HCT116 (cell line): ENCODE data around the gene GFY. TPM values are rescaled to one million over a fixed set of nuclear protein-coding genes. Genes with fewer than 3 reads are reported as not detected.

Experiments used
- ATAC-seq: fragments of 200-7000 bp; cut with Tn5 transposase; 2 replicates; pipeline ENCODE4 v1.9.1; 2020; ENCODE audit warnings: mild to moderate bottlenecking, moderate library complexity
- BruUV-seq: library from RNA; stranded (reverse); fragments of 400-500 nt; replicated peaks from 2 replicates; lab custom pipeline; 2021; lab: Mats Ljungman, UMichigan
- CTCF ChIA-PET: fragments of 300-600 bp; sonication (Branson Sonifier 250); formaldehyde crosslinking; loops from one replicate; lab custom pipeline; 2021; ENCODE audit warnings: antibody characterized with exemption; lab: Charles Lee
- POLR2A ChIA-PET: fragments of 300-600, 350-600 bp; sonication (Branson Sonifier 250); formaldehyde crosslinking; loops from one replicate; lab custom pipeline; 2021; ENCODE audit warnings: antibody characterized with exemption; lab: Charles Lee
- RAD21 ChIA-PET, 2 experiments: fragments of 300-600 bp; sonication (Branson Sonifier 250); formaldehyde crosslinking; loops; one replicate each; lab custom pipeline; 2023; ENCODE audit warnings: low total read pairs in 2 of 2; ENCODE audit not compliant: uncharacterized antibody in 2 of 2, unreplicated experiment in 2 of 2, low non-redundant PET in 1 of 2; lab: Charles Lee
- DNase-seq: peaks from one replicate; pipeline ENCODE4 v3.0.0-alpha.2; 2010; ENCODE audit warnings: low read depth, low spot score
- H2AFZ ChIP-seq: fragments of 200-600 bp; shearing (Covaris generic), sonication (generic); 2 replicates; pipeline ENCODE4 v1.6.1; 2017; ENCODE audit warnings: low read depth, mixed run types, mixed read lengths, antibody characterized with exemption, low read length; ENCODE audit not compliant: poor library complexity, severe bottlenecking
- H3K27ac ChIP-seq: 2 replicates; pipeline ENCODE4 v1.5.1; 2012; ENCODE audit warnings: low read depth, low read length
- H3K27me3 ChIP-seq: fragments of 200-600 bp; sonication (generic); 2 replicates; pipeline ENCODE4 v1.6.1; 2016; ENCODE audit warnings: mixed run types, low read length, mixed read lengths; ENCODE audit not compliant: insufficient read depth
- H3K36me3 ChIP-seq, 2 experiments: fragments of 200-500 bp in 1 of 2; fragments of 200-600 bp in 1 of 2; sonication (Bioruptor generic) in 1 of 2; sonication (generic) in 1 of 2; 2 replicates each; pipeline versions ENCODE4 v1.5.1 to v1.6.1; 2014 to 2016; ENCODE audit warnings: low read length in 2 of 2, inconsistent platforms in 1 of 2, mixed read lengths in 1 of 2, mixed run types in 1 of 2; ENCODE audit not compliant: insufficient read depth in 2 of 2, control insufficient read depth in 1 of 2
- H3K4me1 ChIP-seq, 2 experiments: fragments of 200-600 bp in 1 of 2; sonication (generic) in 1 of 2; 2 replicates each; pipeline versions ENCODE4 v1.5.1 to v1.6.1; 2012 to 2017; ENCODE audit warnings: low read length in 2 of 2, inconsistent platforms in 1 of 2, mild to moderate bottlenecking in 1 of 2, mixed read lengths in 1 of 2, mixed run types in 1 of 2, moderate library complexity in 1 of 2; ENCODE audit not compliant: insufficient read depth in 2 of 2, control insufficient read depth in 1 of 2
- H3K4me2 ChIP-seq: fragments of 200-600 bp; sonication (generic); 2 replicates; pipeline ENCODE4 v1.6.1; 2017; ENCODE audit warnings: mixed run types, low read length, mixed read lengths
- H3K4me3 ChIP-seq, 2 experiments: fragments of 200-600 bp in 1 of 2; sonication (generic) in 1 of 2; replicated peaks in 1 of 2; 2 replicates each; pipeline ENCODE4 v1.5.1; 2011 to 2016; ENCODE audit warnings: low read length in 2 of 2, control low read depth in 1 of 2, low read depth in 1 of 2, mild to moderate bottlenecking in 1 of 2, mixed read lengths in 1 of 2, mixed run types in 1 of 2
- H3K79me2 ChIP-seq: fragments of 200-600 bp; sonication (generic); 2 replicates; pipeline ENCODE4 v1.6.1; 2017; ENCODE audit warnings: mild to moderate bottlenecking, mixed run types, low read length, moderate library complexity, mixed read lengths; ENCODE audit not compliant: insufficient read depth
- H3K9ac ChIP-seq: fragments of 200-600 bp; sonication (generic); 2 replicates; pipeline ENCODE4 v1.6.1; 2016; ENCODE audit warnings: low read length, mixed read lengths
- H3K9me2 ChIP-seq: fragments of 200-600 bp; sonication (generic), shearing (Covaris generic); 2 replicates; pipeline ENCODE4 v1.6.1; 2017; ENCODE audit warnings: mixed run types, mild to moderate bottlenecking, moderate library complexity; ENCODE audit not compliant: insufficient read depth
- H3K9me3 ChIP-seq, 2 experiments: fragments of 200-500 bp in 1 of 2; fragments of 200-600 bp in 1 of 2; sonication (Bioruptor generic) in 1 of 2; sonication (generic) in 1 of 2; 2 replicates each; pipeline ENCODE4 v1.6.1; 2014 to 2017; ENCODE audit warnings: low read length in 2 of 2, mixed read lengths in 2 of 2, inconsistent platforms in 1 of 2, low read depth in 1 of 2, mild to moderate bottlenecking in 1 of 2, mixed run types in 1 of 2, moderate library complexity in 1 of 2; ENCODE audit not compliant: control insufficient read depth in 1 of 2, insufficient read depth in 1 of 2
- H4K20me1 ChIP-seq: fragments of 200-600 bp; sonication (generic), shearing (Covaris generic); 2 replicates; pipeline ENCODE4 v1.6.1; 2017; ENCODE audit warnings: mixed run types, mild to moderate bottlenecking, moderate library complexity; ENCODE audit not compliant: insufficient read depth
- CBX3 ChIP-seq: IDR thresholded peaks from 2 replicates; pipeline ENCODE4 v1.6.1; 2012; ENCODE audit warnings: low read depth
- CEBPB ChIP-seq: IDR thresholded peaks from 2 replicates; pipeline ENCODE4 v1.6.1; 2012; ENCODE audit warnings: low read depth
- ELF1 ChIP-seq: IDR thresholded peaks from 2 replicates; pipeline ENCODE4 v1.6.1; 2012; ENCODE audit warnings: low read depth, borderline replicate concordance
- SRF ChIP-seq: IDR thresholded peaks from 2 replicates; pipeline ENCODE4 v1.6.1; 2012; ENCODE audit warnings: low read depth
- ZNF274 ChIP-seq: fragments of 200-500 bp; sonication (Bioruptor generic); IDR thresholded peaks from 2 replicates; pipeline ENCODE4 v1.6.1; 2014; ENCODE audit warnings: mild to moderate bottlenecking, low read depth, low read length, inconsistent platforms
- intact Hi-C: fragments of 100-400 bp; cut with micrococcal nuclease; formaldehyde crosslinking; loops from 2 replicates; pipeline ENCODE4 v1.10.0; 2022
- total RNA-seq: library from RNA; stranded (reverse); gene quantifications from one replicate; pipeline ENCODE4 v1.2.1, GENCODE V29; 2021; ENCODE audit not compliant: unreplicated experiment
- TF ChIP-seq, protein P1 (sequence below), 3 experiments: fragments of 200-600 bp in 1 of 3; sonication (generic) in 1 of 3; IDR thresholded peaks in 2 of 3; conservative IDR thresholded peaks in 1 of 3; 2 replicates each; pipeline ENCODE4 v1.5.1; 2012 to 2017; ENCODE audit warnings: low read depth in 2 of 3, low read length in 2 of 3, antibody characterized with exemption in 1 of 3, borderline replicate concordance in 1 of 3, control low read depth in 1 of 3, mild to moderate bottlenecking in 1 of 3, mixed read lengths in 1 of 3, mixed run types in 1 of 3, moderate library complexity in 1 of 3; ENCODE audit not compliant: insufficient read depth in 1 of 3
- TF ChIP-seq, protein P2 (sequence below): IDR thresholded peaks from 2 replicates; pipeline ENCODE4 v1.6.1; 2012

GFY gene
- total RNA-seq, 1 experiment from 2014 or later = 2.6 TPM

DNA sequence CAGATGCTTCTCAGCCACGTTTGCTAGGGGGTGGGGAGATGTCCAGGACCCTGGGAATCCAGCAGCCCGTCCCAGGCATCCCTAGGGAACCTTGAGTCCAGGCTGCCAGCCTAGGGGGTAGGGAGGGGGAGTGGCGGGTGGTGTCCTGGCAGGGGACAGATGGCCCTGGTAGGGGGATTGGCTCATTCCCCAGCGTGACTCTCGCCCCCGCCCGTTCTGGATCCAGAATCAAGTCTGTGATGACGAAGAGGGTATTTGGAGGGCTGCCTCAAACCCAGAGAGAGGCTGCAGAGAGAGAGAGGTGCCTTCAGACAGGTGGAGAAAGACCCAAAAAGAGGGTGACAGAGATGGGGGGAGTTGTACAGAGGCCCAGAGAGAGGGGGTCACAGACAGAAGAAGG lies 12.0 kb downstream of the GFY start (continued):
- TF ChIP-seq, protein P1, sequence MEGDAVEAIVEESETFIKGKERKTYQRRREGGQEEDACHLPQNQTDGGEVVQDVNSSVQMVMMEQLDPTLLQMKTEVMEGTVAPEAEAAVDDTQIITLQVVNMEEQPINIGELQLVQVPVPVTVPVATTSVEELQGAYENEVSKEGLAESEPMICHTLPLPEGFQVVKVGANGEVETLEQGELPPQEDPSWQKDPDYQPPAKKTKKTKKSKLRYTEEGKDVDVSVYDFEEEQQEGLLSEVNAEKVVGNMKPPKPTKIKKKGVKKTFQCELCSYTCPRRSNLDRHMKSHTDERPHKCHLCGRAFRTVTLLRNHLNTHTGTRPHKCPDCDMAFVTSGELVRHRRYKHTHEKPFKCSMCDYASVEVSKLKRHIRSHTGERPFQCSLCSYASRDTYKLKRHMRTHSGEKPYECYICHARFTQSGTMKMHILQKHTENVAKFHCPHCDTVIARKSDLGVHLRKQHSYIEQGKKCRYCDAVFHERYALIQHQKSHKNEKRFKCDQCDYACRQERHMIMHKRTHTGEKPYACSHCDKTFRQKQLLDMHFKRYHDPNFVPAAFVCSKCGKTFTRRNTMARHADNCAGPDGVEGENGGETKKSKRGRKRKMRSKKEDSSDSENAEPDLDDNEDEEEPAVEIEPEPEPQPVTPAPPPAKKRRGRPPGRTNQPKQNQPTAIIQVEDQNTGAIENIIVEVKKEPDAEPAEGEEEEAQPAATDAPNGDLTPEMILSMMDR (IDR thresholded peaks at IDR 0.05 in 2 of 3, conservative IDR thresholded peaks at IDR 0.05 in 1 of 3; ENCODE audit: borderline replicate concordance in 1 of 3, insufficient read depth in 1 of 3, low read depth in 2 of 3, low read length in 2 of 3) = no peak
- TF ChIP-seq ELF1 (no peak), SRF (no peak), CBX3 (no peak), ZNF274 (no peak)
- TF ChIP-seq, protein P2, sequence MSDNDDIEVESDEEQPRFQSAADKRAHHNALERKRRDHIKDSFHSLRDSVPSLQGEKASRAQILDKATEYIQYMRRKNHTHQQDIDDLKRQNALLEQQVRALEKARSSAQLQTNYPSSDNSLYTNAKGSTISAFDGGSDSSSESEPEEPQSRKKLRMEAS = no peak

DNA sequence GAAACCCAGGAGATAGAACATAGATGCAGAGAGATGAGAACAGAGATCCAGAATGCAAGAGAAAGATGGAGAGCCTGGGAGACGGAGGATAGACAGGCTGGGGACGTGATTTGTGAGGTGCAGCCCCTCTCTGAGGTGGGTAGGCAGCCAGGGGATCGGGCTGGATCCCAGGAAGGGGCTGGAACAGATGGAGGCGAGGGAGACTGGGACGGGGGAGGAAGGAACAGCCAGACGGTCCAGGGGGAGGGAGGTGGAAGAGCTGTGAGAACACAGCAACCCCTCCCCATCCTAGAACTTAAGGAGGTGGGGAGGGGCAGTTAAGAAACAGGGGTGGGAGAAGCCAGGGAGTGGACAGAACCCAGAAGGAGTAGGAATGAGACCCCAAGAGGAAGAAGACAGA lies 13.1 kb downstream of the GFY start:
- Histone ChIP-seq H3K9me3 (no peaks in the 10 kb centered on the region), H4K20me1 (no peaks in the 10 kb centered on the region), H3K4me1 (peaks cover 7 to 20% of the 10 kb centered on the region in 2 experiments; a peak in 3 of 4 replicates), H3K4me3 (no peak overlapping the region), H3K9me2 (no peaks in the 10 kb centered on the region), H3K9ac (no peak overlapping the region), H3K36me3 (no peaks in the 10 kb centered on the region), H3K79me2 (no peaks in the 10 kb centered on the region), H3K4me2 (no peak overlapping the region), H3K27me3 (peaks cover 21% of the 10 kb centered on the region), H3K27ac (no peak overlapping the region), H2AFZ (no peak overlapping the region)
- POLR2A ChIA-PET = no interaction called here
- DNase-seq (no peak), ATAC-seq (no peak)
- intact Hi-C loops = no loop called here
- no TSS peak for BruUV-seq
- TF ChIP-seq CEBPB = no peak
- RAD21 ChIA-PET = no interaction called here
- CTCF ChIA-PET = no interaction called here
